HUES6 (cell line): ENCODE measurements around the gene CACNB2.
"Not testable (repeated sequence)": the region's sequence is repeated elsewhere in the genome, so short reads cannot be mapped to it uniquely, and the experiment has no call there.

Experiments used
- H3K27ac ChIP-seq: 2 replicates; pipeline ENCODE4 v1.7.0; 2013; ENCODE audit warnings: low read depth, mild to moderate bottlenecking, low read length, inconsistent platforms
- H3K27me3 ChIP-seq: 2 replicates; pipeline ENCODE4 v1.6.1; 2013; ENCODE audit warnings: low read length; ENCODE audit not compliant: control insufficient read depth, insufficient read depth
- H3K36me3 ChIP-seq: 2 replicates; pipeline ENCODE4 v1.6.1; 2013; ENCODE audit warnings: low read length; ENCODE audit not compliant: control insufficient read depth, insufficient read depth
- H3K4me1 ChIP-seq: 2 replicates; pipeline ENCODE4 v1.6.1; 2013; ENCODE audit warnings: low read length; ENCODE audit not compliant: control insufficient read depth, insufficient read depth
- H3K4me3 ChIP-seq: 2 replicates; pipeline ENCODE4 v1.5.1; 2013; ENCODE audit warnings: low read depth, low read length
- H3K9ac ChIP-seq: one replicate; pipeline ENCODE4 v1.6.1; 2013; ENCODE audit warnings: mild to moderate bottlenecking, low read length
- H3K9me3 ChIP-seq: 2 replicates; pipeline ENCODE4 v1.6.1; 2013; ENCODE audit warnings: low read depth, low read length; ENCODE audit not compliant: control insufficient read depth, insufficient read depth

Gene CACNB2

GRCh38 chr10:18567343-18567856 lies 427.2 kb downstream of the CACNB2 start:
- Histone ChIP-seq H3K9me3 (peaks cover 100% of the 10 kb centered on the region), H3K27ac (no peak overlapping the region), H3K9ac (no peak overlapping the region), H3K4me3 (no peak overlapping the region), H3K4me1 (no peaks in the 10 kb centered on the region), H3K36me3 (no peaks in the 10 kb centered on the region; the same call in 1 of the 2 replicates), H3K27me3 (no peaks in the 10 kb centered on the region)

GRCh38 chr10:18570386-18570785 lies 430.2 kb downstream of the CACNB2 start:
- not testable (repeated sequence) for H3K27me3 ChIP-seq, H3K9ac ChIP-seq, H3K27ac ChIP-seq, H3K4me1 ChIP-seq, H3K4me3 ChIP-seq
- H3K36me3 ChIP-seq, result peaks cover 13% of the 10 kb centered on the region
- peaks cover 94% of the 10 kb centered on the region for H3K9me3 ChIP-seq

- H3K36me3 ChIP-seq, result peaks cover 13% of the 10 kb centered on the region
- H3K9me3 ChIP-seq, result peaks cover 87% of the 10 kb centered on the region
- no peaks in the 10 kb centered on the region for H3K27me3 ChIP-seq
- H3K4me3 ChIP-seq, result no peak overlapping the region
- H3K4me1 ChIP-seq, result no peaks in the 10 kb centered on the region
- H3K9ac ChIP-seq, result no peak overlapping the region
- no peak overlapping the region for H3K27ac ChIP-seq
Observed at GRCh38 chr10:18571076-18571475, 430.9 kb downstream of the CACNB2 start.

GRCh38 chr10:18571780-18572179 lies 431.6 kb downstream of the CACNB2 start:
- Histone ChIP-seq H3K36me3 (peaks cover 15% of the 10 kb centered on the region), H3K27me3 (no peaks in the 10 kb centered on the region), H3K9me3 (peaks cover 80% of the 10 kb centered on the region), H3K4me3 (no peak overlapping the region), H3K4me1 (no peaks in the 10 kb centered on the region), H3K9ac (no peak overlapping the region), H3K27ac (no peak overlapping the region)

- Histone ChIP-seq H3K4me1 (no peaks in the 10 kb centered on the region), H3K27me3 (no peaks in the 10 kb centered on the region), H3K36me3 (peaks cover 21% of the 10 kb centered on the region), H3K9ac (no peak overlapping the region), H3K4me3 (no peak overlapping the region), H3K27ac (no peak overlapping the region), H3K9me3 (peaks cover 79% of the 10 kb centered on the region)
Observed at GRCh38 chr10:18572959-18573561, 432.8 kb downstream of the CACNB2 start.

GRCh38 chr10:18576586-18576985 lies 436.4 kb downstream of the CACNB2 start:
- H3K4me3 ChIP-seq, result no peak overlapping the region
- peaks cover 51% of the 10 kb centered on the region for H3K9me3 ChIP-seq
- H3K27me3 ChIP-seq, result no peaks in the 10 kb centered on the region
- no peak overlapping the region for H3K27ac ChIP-seq
- H3K4me1 ChIP-seq, result no peaks in the 10 kb centered on the region
- H3K9ac ChIP-seq, result no peak overlapping the region
- H3K36me3 ChIP-seq, result peaks cover 48% of the 10 kb centered on the region

DNA sequence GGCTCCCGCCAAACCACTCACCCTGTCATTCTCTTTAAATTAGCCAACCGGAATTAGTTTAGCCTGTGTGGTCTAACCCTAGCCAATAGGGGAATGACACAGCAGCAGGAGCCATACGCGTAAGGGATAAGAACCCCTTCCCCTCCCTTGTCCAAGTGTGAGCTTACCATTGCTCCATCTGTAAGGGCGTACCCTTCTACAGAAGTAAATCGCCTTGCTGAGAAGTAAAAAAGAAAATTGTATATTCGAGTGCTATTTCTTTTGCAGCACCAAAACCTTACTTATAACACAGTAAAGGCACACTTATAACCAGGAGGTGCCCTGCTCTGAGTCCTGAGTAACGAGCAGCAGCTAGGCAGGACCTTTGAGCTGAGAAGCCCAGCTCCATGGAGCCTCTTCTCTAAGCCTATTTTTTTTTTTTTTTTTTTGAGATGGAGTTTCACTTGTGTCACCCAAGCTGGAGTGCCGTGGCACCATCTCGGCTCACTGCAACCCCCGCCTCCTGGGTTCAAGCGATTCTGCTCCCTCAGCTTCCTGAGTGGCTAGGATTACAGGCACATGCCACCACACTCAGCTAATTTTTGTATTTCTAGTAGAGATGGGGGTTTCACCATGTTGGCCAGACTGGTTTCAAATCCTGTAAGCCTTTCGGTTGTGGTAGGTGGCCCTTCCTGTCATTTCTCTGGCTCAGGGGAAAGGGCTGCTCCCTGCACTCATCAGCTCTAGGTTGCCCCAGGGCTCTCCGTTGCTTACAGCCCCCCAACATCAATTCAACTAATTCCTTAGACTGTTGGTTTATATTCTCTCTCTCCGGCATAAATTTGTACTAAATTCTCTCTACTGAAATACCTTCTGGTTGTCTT lies 437.8 kb downstream of the CACNB2 start:
- Histone ChIP-seq H3K27me3 (no peaks in the 10 kb centered on the region), H3K27ac (no peak overlapping the region), H3K9me3 (peaks cover 36% of the 10 kb centered on the region), H3K4me1 (no peaks in the 10 kb centered on the region), H3K4me3 (no peak overlapping the region), H3K9ac (no peak overlapping the region), H3K36me3 (peaks cover 52% of the 10 kb centered on the region)

DNA sequence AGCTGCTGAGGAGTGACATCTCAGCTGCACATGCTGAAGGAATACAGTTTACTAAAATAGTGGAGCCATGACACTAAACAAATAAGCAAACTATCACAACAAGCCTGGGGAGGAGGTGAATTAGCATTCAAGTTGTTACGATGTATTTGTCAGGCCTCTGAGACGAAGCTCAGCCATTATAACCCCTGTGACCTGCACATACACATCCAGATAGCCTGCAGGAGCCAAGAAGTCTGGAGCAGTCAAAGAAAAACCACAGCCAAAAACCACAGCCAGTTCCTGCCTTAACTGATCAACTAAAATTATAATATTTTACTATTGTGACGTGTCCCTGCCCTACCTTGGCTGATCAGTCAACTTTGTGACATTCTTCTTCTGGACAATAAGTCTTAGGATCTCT lies 442.6 kb downstream of the CACNB2 start:
- H3K27ac ChIP-seq, result no peak overlapping the region
- H3K36me3 ChIP-seq, result peaks cover 52% of the 10 kb centered on the region
- H3K4me3 ChIP-seq, result no peak overlapping the region
- H3K4me1 ChIP-seq, result 0 out of 2 replicates have a peak, but pooled peaks cover 3% of the 10 kb centered on the region
- no peak overlapping the region for H3K9ac ChIP-seq
- no peaks in the 10 kb centered on the region for H3K27me3 ChIP-seq
- H3K9me3 ChIP-seq, result peaks cover 10% of the 10 kb centered on the region

DNA sequence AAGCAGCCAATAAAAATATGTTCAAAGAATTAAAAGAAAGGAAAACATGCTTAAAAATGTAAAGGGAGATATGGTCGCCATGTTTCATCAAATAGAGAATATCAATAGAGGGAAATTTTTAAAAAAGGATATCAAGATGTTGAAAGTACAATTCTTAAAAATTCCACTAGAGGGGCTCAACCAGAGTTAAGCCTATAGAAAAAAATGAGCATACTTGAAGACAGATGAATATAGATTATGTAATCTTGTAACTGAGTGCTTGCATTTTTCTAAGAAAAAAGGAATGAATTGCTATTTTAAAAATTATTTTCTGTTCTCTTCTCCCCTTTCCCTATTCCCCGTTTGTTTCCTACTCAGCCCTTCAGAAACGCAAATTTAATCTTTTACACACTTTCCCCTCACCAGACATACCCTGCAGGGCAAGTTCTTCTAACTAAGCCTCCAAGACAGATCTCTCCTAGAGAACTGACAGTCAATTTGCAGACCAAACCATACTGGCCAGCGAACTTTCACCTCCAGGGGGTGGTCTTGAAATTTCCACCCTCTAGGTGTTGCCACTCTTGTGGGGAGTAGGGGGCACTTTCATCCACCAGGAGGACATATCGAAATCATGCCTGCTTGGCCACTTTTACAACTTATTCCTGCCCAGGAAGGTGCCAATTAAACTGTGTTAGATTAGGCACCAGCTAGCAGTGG lies 443.5 kb downstream of the CACNB2 start:
- no peak overlapping the region for H3K9ac ChIP-seq
- H3K9me3 ChIP-seq, result peaks cover under 1% of the 10 kb centered on the region
- H3K27ac ChIP-seq, result no peak overlapping the region
- no peaks in the 10 kb centered on the region for H3K27me3 ChIP-seq
- H3K4me1 ChIP-seq, result 0 out of 2 replicates have a peak, but pooled peaks cover 3% of the 10 kb centered on the region
- H3K4me3 ChIP-seq, result no peak overlapping the region
- peaks cover 50% of the 10 kb centered on the region for H3K36me3 ChIP-seq

- H3K36me3 ChIP-seq, result peaks cover 27% of the 10 kb centered on the region
- not testable (repeated sequence) for H3K9me3 ChIP-seq, H3K27me3 ChIP-seq, H3K4me3 ChIP-seq, H3K9ac ChIP-seq, H3K4me1 ChIP-seq, H3K27ac ChIP-seq
Observed at GRCh38 chr10:18586637-18587036, 446.4 kb downstream of the CACNB2 start.

DNA sequence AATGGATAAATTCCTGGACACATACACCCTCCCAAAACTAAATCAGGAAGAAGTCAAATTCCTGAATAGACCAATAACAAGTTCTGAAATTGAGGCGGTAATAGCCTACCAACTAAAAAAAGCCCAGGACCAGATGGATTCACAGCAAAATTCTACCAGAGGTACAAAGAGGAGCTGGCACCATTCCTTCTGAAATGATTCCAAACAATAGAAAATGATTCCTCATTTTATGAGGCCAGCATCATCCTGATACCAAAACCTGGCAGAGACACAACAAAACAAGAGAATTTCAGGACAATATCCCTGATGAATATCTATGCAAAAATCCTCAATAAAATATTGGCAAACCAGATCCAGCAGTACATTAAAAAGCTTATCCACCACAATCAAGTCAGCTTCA lies 450.9 kb downstream of the CACNB2 start:
- H3K27me3 ChIP-seq, H3K4me1 ChIP-seq, H3K9me3 ChIP-seq, H3K4me3 ChIP-seq, H3K9ac ChIP-seq, H3K27ac ChIP-seq: not testable (repeated sequence)
- H3K36me3 ChIP-seq, result peaks cover 22% of the 10 kb centered on the region
